GM18499 (cell line): Measurements from ENCODE around the gene ANG.
"Not testable (repeated sequence)": the region's sequence is repeated elsewhere in the genome, so short reads cannot be mapped to it uniquely, and the experiment has no call there.

ENCODE experiments used
- ATAC-seq: cut with Tn5 transposase; IDR thresholded peaks from one replicate; pipeline ENCODE4 v1.9.1; 2021; ENCODE audit warnings: moderate number of reproducible peaks; ENCODE audit not compliant: insufficient read depth, unreplicated experiment

Gene ANG

GRCh38 chr14:20696764-20697163 lies 8.2 kb downstream of the ANG start:
- no peak for ATAC-seq

- no peak for ATAC-seq
These were observed 8.9 kb downstream of the ANG start for GRCh38 chr14:20697273-20698017.

GRCh38 chr14:20698018-20698329 lies 9.4 kb downstream of the ANG start:
- ATAC-seq: no peak

- no peak for ATAC-seq
These were observed 10.4 kb downstream of the ANG start for GRCh38 chr14:20698934-20699333.

GRCh38 chr14:20699931-20700330 lies 11.4 kb downstream of the ANG start:
- ATAC-seq: no peak

GRCh38 chr14:20700965-20701364 lies 12.4 kb downstream of the ANG start:
- not testable (repeated sequence) for ATAC-seq

GRCh38 chr14:20706657-20707355 lies 18.2 kb downstream of the ANG start:
- no peak for ATAC-seq

GRCh38 chr14:20707622-20708021 lies 19.1 kb downstream of the ANG start:
- ATAC-seq: no peak

GRCh38 chr14:20711261-20711660 lies 22.7 kb downstream of the ANG start:
- no peak for ATAC-seq

GRCh38 chr14:20711685-20712084 lies 23.1 kb downstream of the ANG start:
- ATAC-seq: no peak

GRCh38 chr14:20712904-20713303 lies 24.3 kb downstream of the ANG start:
- no peak for ATAC-seq

GRCh38 chr14:20714593-20715250 lies 26.2 kb downstream of the ANG start:
- ATAC-seq: no peak

- no peak for ATAC-seq
These were observed 31.2 kb downstream of the ANG start for GRCh38 chr14:20719777-20720176.

GRCh38 chr14:20720741-20721140 lies 32.2 kb downstream of the ANG start:
- no peak for ATAC-seq

GRCh38 chr14:20722016-20722415 lies 33.5 kb downstream of the ANG start:
- no peak for ATAC-seq

GRCh38 chr14:20723488-20723887 lies 34.9 kb downstream of the ANG start:
- no peak for ATAC-seq

GRCh38 chr14:20726121-20726520 lies 37.6 kb downstream of the ANG start:
- not testable (repeated sequence) for ATAC-seq

GRCh38 chr14:20726531-20726930 lies 38.0 kb downstream of the ANG start:
- no peak for ATAC-seq

GRCh38 chr14:20730891-20731290 lies 42.3 kb downstream of the ANG start:
- ATAC-seq: no peak

GRCh38 chr14:20732477-20732876 lies 43.9 kb downstream of the ANG start:
- no peak for ATAC-seq

- no peak for ATAC-seq
These were observed 44.5 kb downstream of the ANG start for GRCh38 chr14:20732979-20733635.
